A549 (cell line): Measurements from ENCODE around the gene SCUBE1. TPM values are rescaled to one million over a fixed set of nuclear protein-coding genes. Genes with fewer than 3 reads are reported as not detected.

Experiments
- ATAC-seq, 2 experiments: fragments of 200-7000 bp in 1 of 2; fragments of >200 bp in 1 of 2; cut with Nextera tagmentation in 1 of 2; cut with Tn5 transposase in 1 of 2; 3 replicates each; pipeline versions ENCODE4 v1.8.0 to v1.9.1; 2018 to 2020; ENCODE audit warnings: mild to moderate bottlenecking in 1 of 2, moderate library complexity in 1 of 2
- CTCF ChIA-PET: fragments of 300-600 bp; sonication (Branson Sonifier 250); formaldehyde crosslinking; extraction: SDS; loops from one replicate; lab custom pipeline; 2021; ENCODE audit warnings: antibody characterized with exemption, inconsistent platforms; lab: Yijun Ruan, JAX
- POLR2A ChIA-PET: fragments of 350-600 bp; formaldehyde crosslinking; extraction: SDS; loops from one replicate; lab custom pipeline; 2021; ENCODE audit warnings: antibody characterized with exemption, inconsistent platforms; lab: Yijun Ruan, JAX
- DNase-seq, 2 experiments: peaks; one replicate each; pipeline versions ENCODE4 v3.0.0 to v3.0.0-alpha.2; 2011 to 2016; ENCODE audit warnings: low read depth in 1 of 2, low spot score in 1 of 2
- FAIRE-seq: peaks from 2 replicates; lab custom pipeline; 2011; peaks lifted over from hg19 to GRCh38; lab: Jason Lieb, UNC
- H3K27ac ChIP-seq, 2 experiments: fragments of >200 bp; sonication (Bioruptor Twin); formaldehyde crosslinking; 3 replicates each; pipeline ENCODE4 v1.5.1; 2016 to 2017
- H3K4me1 ChIP-seq: fragments of >200 bp; sonication (Bioruptor Twin); formaldehyde crosslinking; 3 replicates; pipeline ENCODE4 v1.6.1; 2016
- H3K4me2 ChIP-seq: fragments of >200 bp; sonication (Bioruptor Twin); formaldehyde crosslinking; 3 replicates; pipeline ENCODE4 v1.6.1; 2016
- H3K4me3 ChIP-seq: fragments of >200 bp; sonication (Bioruptor Twin); formaldehyde crosslinking; 3 replicates; pipeline ENCODE4 v1.5.1; 2016
- H3K9me3 ChIP-seq: fragments of >200 bp; sonication (Bioruptor Twin); formaldehyde crosslinking; 3 replicates; pipeline ENCODE4 v1.6.1; 2016
- CHD4 ChIP-seq: fragments of 200-600 bp; sonication (generic); IDR thresholded peaks from 2 replicates; pipeline ENCODE4 v1.6.1; 2016; ENCODE audit warnings: antibody characterized with exemption, mild to moderate bottlenecking, borderline replicate concordance
- CTCF ChIP-seq: fragments of >200 bp; sonication (Bioruptor Twin); formaldehyde crosslinking; IDR thresholded peaks from 3 replicates; pipeline ENCODE4 v1.5.1; 2016
- ELK1 ChIP-seq: fragments of 150-350 bp; IDR thresholded peaks from 2 replicates; pipeline ENCODE4 v1.6.1; 2014; ENCODE audit warnings: low read depth, mild to moderate bottlenecking, low read length
- EP300 ChIP-seq, 2 experiments: fragments of >200 bp; sonication (Bioruptor Twin); formaldehyde crosslinking; IDR thresholded peaks; 2 replicates in 1 of 2; 3 replicates in 1 of 2; pipeline ENCODE4 v1.6.1; 2016 to 2017
- FOSB ChIP-seq: fragments of 250-450 bp; sonication (Bioruptor Pico); IDR thresholded peaks from 2 replicates; pipeline ENCODE4 v1.5.0; 2020; ENCODE audit warnings: mild to moderate bottlenecking, moderate library complexity
- FOXS1 ChIP-seq: fragments of 250-450 bp; sonication (Bioruptor Pico); IDR thresholded peaks from 2 replicates; pipeline ENCODE4 v1.5.0; 2020; ENCODE audit warnings: mild to moderate bottlenecking, moderate library complexity
- HEYL ChIP-seq: fragments of 250-450 bp; sonication (Bioruptor Pico); IDR thresholded peaks from 2 replicates; pipeline ENCODE4 v1.8.0; 2021; ENCODE audit warnings: mild to moderate bottlenecking, moderate library complexity
- HOXB13 ChIP-seq: fragments of 250-450 bp; sonication (Bioruptor Pico); IDR thresholded peaks from 2 replicates; pipeline ENCODE4 v1.5.0; 2020; ENCODE audit warnings: low read depth, mild to moderate bottlenecking, moderate library complexity
- KDM5A ChIP-seq: fragments of 200-600 bp; sonication (generic); IDR thresholded peaks from 2 replicates; pipeline ENCODE4 v1.6.1; 2016; ENCODE audit warnings: antibody characterized with exemption, mild to moderate bottlenecking
- MAX ChIP-seq: IDR thresholded peaks from 2 replicates; pipeline ENCODE4 v1.6.1; 2012
- MAZ ChIP-seq: fragments of 150-350 bp; IDR thresholded peaks from 2 replicates; pipeline ENCODE4 v1.6.1; 2014; ENCODE audit warnings: antibody characterized with exemption, low read depth, low read length, borderline replicate concordance
- NPAS2 ChIP-seq: fragments of 250-450 bp; sonication (Bioruptor Pico); IDR thresholded peaks from 2 replicates; pipeline ENCODE4 v1.8.0; 2022; ENCODE audit warnings: mild to moderate bottlenecking, moderate library complexity, borderline replicate concordance
- PHF8 ChIP-seq: fragments of 200-600 bp; sonication (generic); IDR thresholded peaks from 2 replicates; pipeline ENCODE4 v1.6.1; 2016; ENCODE audit warnings: low read depth, mild to moderate bottlenecking, antibody characterized with exemption, moderate library complexity, borderline replicate concordance
- POLR2A ChIP-seq: IDR thresholded peaks from 2 replicates; pipeline ENCODE4 v1.6.1; 2012; ENCODE audit warnings: mild to moderate bottlenecking, low read length
- RARB ChIP-seq: fragments of 250-450 bp; sonication (Bioruptor Pico); IDR thresholded peaks from 2 replicates; pipeline ENCODE4 v1.8.0; 2021; ENCODE audit warnings: mild to moderate bottlenecking, moderate library complexity
- RCOR1 ChIP-seq: fragments of 150-350 bp; IDR thresholded peaks from 2 replicates; pipeline ENCODE4 v1.6.1; 2014; ENCODE audit warnings: antibody characterized with exemption, low read length, low read depth
- SREBF2 ChIP-seq: fragments of 450-650 bp; IDR thresholded peaks from 2 replicates; pipeline ENCODE4 v1.6.1; 2014; ENCODE audit warnings: mild to moderate bottlenecking, moderate library complexity
- TFCP2L1 ChIP-seq: fragments of 250-450 bp; sonication (Bioruptor Pico); IDR thresholded peaks from 2 replicates; pipeline ENCODE4 v1.5.0; 2021; ENCODE audit warnings: mild to moderate bottlenecking
- ZFP36 ChIP-seq: fragments of 450-650 bp; IDR thresholded peaks from 2 replicates; pipeline ENCODE4 v1.6.1; 2014; ENCODE audit warnings: borderline replicate concordance; ENCODE audit not compliant: partially characterized antibody
- WGBS: methylation state at CpG from one replicate; pipeline ENCODE4 v1.1.6; 2017; ENCODE audit errors: missing lambda C conversion rate; 5-methylcytosine and 5-hydroxymethylcytosine counted together
- polyA plus RNA-seq, 4 experiments: library from polyadenylated mRNA; depleted of rRNA in 3 of 4; stranded (reverse); fragments of >200 nt; fragmentation: RNase III in 1 of 4; extraction: RNeasy Plus Mini Kit Qiagen cat#74134 plus additional on column Dnase treatment in 1 of 4; gene quantifications; 2 replicates in 3 of 4; 3 replicates in 1 of 4; pipeline ENCODE4 v1.2.3, GENCODE V29; 2011 to 2017

Gene SCUBE1
- polyA plus RNA-seq, 2 of the 4 experiments (the other 2 are of a cell fraction) = 0.01 to 0.12 TPM

- 74% methylated on average over 27 of the region's 32 CpGs for WGBS
- Histone ChIP-seq H3K4me3 (no peak overlapping the region), H3K9me3 (no peaks in the 10 kb centered on the region), H3K4me2 (no peak overlapping the region), H3K4me1 (no peaks in the 10 kb centered on the region), H3K27ac (no peak overlapping the region)
- CTCF ChIA-PET = interaction anchor here (1.7 kb wide), 1 partner anchor 14 kb away, joined by 6 read pairs; no protein-coding TSS in a partner anchor
- ATAC-seq = no peak
- TF ChIP-seq RCOR1 = no peak
- TF ChIP-seq ELK1 = no peak
- no peak for TF ChIP-seq FOSB
- no peak for TF ChIP-seq MAZ
- no peak for TF ChIP-seq NPAS2 (CRISPR knock-in tag)
- no peak for TF ChIP-seq ZFP36
- no peak for TF ChIP-seq KDM5A
- no peak for TF ChIP-seq CHD4
- TF ChIP-seq SREBF2 = no peak
- FAIRE-seq = no peak
- no peak for DNase-seq
- POLR2A ChIA-PET = interaction anchor here (1.3 kb wide), 1 partner anchor 30 kb away, joined by 5 read pairs; no protein-coding TSS in a partner anchor
Measured at GRCh38 chr22:43217285-43218030, 125.7 kb downstream of the SCUBE1 start.

- ChIA-PET CTCF (interaction anchor here (1.2 to 1.7 kb wide), 2 partner anchors 12 to 15 kb away, joined by 5 to 6 read pairs; no protein-coding TSS in a partner anchor), POLR2A (interaction anchor here (1.3 kb wide), 1 partner anchor 29 kb away, joined by 5 read pairs; no protein-coding TSS in a partner anchor)
- no peaks in the 10 kb centered on the region for H3K4me1 ChIP-seq
- H3K4me2 ChIP-seq = no peak overlapping the region
- H3K27ac ChIP-seq = no peak overlapping the region
- no CpG with 5 or more reads among the region's 6 CpGs for WGBS
- TF ChIP-seq EP300 (IDR thresholded peaks at IDR 0.05) = no peak
- no peak for TF ChIP-seq HOXB13 (CRISPR knock-in tag)
- no peak for TF ChIP-seq HEYL (CRISPR knock-in tag)
- no peak for TF ChIP-seq POLR2A
- TF ChIP-seq CHD4 = no peak
- TF ChIP-seq CTCF = no peak
- TF ChIP-seq FOXS1 (CRISPR knock-in tag) = no peak
- DNase-seq (no peak), ATAC-seq (no peak), FAIRE-seq (no peak)
- no peak overlapping the region for H3K4me3 ChIP-seq
- no peaks in the 10 kb centered on the region for H3K9me3 ChIP-seq
Measured at GRCh38 chr22:43216738-43217137, 126.4 kb downstream of the SCUBE1 start.

GRCh38 chr22:43213962-43214361, 129.2 kb downstream of the SCUBE1 start:
- Histone ChIP-seq H3K4me3 (no peak overlapping the region), H3K9me3 (no peaks in the 10 kb centered on the region), H3K4me2 (no peak overlapping the region), H3K27ac (no peak overlapping the region), H3K4me1 (no peaks in the 10 kb centered on the region)
- ChIA-PET POLR2A (no interaction called here), CTCF (no interaction called here)
- no peak for FAIRE-seq
- no peak for DNase-seq
- WGBS = 11% methylated on average over 1 of the region's 12 CpGs
- no peak for ATAC-seq
- TF ChIP-seq RARB (no peak), TFCP2L1 (CRISPR knock-in tag) (no peak), PHF8 (no peak), MAZ (no peak), MAX (no peak)
